LNCAP (cell line): ENCODE measurements around the gene MAIP1.

Experiments
- TF ChIP-seq, protein P1 (sequence below): fragments of 450-650 bp; IDR thresholded peaks from 2 replicates; pipeline ENCODE4 v1.5.1; 2017; ENCODE audit warnings: mild to moderate bottlenecking

The MAIP1 gene, protein sequence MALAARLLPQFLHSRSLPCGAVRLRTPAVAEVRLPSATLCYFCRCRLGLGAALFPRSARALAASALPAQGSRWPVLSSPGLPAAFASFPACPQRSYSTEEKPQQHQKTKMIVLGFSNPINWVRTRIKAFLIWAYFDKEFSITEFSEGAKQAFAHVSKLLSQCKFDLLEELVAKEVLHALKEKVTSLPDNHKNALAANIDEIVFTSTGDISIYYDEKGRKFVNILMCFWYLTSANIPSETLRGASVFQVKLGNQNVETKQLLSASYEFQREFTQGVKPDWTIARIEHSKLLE

DNA sequence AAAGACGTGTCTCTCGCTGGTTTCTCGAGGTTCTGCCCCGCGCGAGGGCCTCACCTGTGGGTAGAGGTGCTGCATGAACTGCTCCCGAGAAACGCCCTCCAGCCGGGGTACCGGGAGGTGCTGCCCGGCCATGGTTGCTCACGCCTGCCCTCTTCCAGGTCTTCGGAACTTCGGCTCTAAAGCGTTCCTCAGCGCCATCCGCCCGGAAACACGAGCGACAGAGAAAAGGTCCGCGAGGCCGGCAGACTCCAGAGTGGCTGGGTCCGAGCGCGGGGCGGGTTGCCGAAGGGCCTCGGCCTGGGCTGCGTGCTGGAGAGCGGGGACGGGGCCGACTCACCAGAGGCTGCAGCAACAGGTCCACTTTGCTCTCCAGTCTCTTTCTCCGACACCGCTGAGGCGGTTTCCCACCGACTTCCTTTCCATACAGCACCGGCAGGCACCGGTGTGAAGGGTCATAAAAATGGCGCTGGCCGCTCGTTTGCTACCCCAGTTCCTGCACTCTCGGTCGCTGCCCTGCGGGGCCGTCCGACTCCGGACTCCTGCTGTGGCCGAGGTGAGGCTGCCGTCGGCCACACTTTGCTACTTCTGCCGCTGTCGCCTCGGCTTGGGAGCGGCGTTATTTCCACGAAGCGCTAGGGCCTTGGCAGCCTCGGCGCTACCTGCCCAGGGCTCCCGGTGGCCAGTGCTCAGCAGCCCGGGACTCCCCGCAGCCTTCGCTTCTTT is at the start of gene MAIP1, which contains the start of gene TYW5:
Gene MAIP1, plus strand, starts transcription at position 244 of the 723 bp plus-strand sequence. Its CDS starts 217 bp downstream, at position 461.
Gene TYW5, minus strand, starts transcription at position 153 of the 723 bp plus-strand sequence. Its CDS starts 21 bp downstream, at position 132.
- TF ChIP-seq, protein P1, sequence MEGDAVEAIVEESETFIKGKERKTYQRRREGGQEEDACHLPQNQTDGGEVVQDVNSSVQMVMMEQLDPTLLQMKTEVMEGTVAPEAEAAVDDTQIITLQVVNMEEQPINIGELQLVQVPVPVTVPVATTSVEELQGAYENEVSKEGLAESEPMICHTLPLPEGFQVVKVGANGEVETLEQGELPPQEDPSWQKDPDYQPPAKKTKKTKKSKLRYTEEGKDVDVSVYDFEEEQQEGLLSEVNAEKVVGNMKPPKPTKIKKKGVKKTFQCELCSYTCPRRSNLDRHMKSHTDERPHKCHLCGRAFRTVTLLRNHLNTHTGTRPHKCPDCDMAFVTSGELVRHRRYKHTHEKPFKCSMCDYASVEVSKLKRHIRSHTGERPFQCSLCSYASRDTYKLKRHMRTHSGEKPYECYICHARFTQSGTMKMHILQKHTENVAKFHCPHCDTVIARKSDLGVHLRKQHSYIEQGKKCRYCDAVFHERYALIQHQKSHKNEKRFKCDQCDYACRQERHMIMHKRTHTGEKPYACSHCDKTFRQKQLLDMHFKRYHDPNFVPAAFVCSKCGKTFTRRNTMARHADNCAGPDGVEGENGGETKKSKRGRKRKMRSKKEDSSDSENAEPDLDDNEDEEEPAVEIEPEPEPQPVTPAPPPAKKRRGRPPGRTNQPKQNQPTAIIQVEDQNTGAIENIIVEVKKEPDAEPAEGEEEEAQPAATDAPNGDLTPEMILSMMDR = no peak

DNA sequence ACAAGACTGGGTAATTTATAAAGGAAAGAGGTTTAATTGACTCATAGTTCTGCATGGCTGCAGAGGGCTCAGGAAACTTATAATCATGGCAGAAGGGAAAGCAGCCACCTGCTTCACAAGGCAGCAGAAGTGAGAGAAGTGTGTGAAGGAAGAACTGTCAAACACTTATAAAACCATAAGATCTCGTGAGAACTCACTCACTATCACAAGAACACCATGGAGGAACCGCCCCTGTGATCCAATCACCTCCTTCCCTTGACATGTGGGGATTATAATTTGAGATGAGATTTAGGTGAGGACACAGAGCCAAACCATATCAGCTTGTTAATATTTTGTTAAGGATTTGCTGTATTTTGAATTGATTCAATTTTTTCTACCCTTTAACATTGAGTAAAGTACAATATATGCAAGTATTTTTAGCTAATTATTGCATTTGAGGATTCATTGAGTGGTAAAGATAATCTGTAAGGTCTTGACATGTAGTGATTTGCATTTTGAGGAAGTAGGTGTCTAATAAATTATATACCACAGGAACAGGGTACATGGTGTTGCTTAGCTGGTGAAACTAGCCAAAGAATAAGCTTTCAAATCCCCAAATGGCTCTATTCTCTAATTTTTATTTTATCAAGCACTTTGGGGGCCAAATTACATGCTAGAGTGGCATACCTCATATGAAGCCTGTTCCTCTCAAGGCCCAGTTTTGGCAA is 48.2 kb upstream of the MAIP1 start:
- TF ChIP-seq, protein P1 = no peak

DNA sequence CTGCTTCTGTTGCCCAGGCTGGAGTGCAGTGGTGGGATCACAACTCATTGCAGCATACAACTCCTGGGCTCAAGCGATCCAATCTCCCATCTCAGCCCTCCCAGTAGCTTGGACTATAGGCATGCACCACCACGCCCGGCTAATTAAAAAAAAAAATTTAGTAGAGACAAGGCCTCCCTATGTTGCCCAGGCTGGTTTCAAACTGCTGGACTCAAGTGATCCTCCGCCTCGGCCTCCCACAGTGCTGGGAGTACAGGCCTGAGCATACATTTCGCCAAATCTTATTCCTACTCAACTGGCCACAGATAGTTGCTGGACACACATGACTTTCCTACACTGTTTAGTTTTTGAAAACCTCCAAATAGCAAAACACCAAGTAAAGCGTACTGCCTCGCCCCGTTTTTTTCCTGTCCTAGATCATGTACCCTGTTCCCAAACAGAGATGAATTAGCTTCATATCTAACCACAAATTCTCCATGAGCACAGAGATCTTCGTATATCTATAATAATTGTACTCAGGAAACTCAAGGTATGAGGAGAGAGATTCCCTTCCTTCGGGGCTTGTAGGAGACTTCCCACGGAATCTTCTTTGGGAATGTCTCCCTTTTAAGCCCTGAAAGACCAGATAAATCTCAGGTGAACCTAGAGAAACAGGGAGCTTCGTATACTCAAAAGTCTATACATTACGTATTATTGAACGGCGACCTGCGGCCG is 44.9 kb upstream of the MAIP1 start:
- TF ChIP-seq, protein P1 = no peak

DNA sequence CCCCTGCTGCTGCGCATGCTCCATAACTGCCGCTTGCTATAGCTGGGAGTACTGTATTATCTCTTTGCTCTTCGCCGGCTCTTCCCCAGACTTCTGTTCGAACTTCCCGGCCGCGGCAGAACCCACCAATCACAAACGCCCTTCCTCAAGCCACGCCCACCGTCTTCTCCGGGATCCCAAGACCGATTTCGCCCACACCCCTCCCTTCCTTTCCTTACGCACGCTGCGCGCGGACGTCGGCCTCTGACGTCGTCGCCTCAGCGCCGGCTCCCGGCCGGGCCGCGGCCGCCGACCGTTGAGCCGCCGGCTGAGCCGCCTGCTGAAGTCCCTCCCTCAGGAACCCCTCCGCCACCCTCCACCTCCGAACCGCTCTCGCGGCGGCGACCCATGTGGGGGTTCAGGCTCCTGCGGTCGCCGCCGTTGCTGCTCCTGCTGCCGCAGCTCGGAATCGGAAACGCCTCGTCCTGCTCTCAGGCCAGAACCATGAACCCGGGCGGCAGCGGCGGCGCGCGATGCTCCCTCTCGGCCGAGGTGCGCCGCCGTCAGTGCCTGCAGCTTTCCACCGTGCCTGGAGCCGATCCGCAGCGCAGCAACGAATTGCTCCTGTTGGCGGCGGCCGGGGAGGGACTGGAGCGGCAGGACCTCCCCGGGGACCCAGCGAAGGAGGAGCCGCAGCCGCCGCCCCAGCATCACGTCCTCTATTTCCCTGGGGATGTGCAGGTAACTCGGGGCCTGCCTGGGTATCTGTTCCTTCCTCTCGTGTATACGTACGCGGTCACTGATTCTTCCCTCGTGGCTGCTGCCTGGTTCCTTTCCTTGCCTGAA is 44.1 kb upstream of the MAIP1 start, which contains the start of gene C2orf69:
Gene C2orf69, plus strand, starts transcription at position 242 of the 825 bp plus-strand sequence. Its CDS starts 146 bp downstream, at position 388.
- TF ChIP-seq, protein P1 = no peak

DNA sequence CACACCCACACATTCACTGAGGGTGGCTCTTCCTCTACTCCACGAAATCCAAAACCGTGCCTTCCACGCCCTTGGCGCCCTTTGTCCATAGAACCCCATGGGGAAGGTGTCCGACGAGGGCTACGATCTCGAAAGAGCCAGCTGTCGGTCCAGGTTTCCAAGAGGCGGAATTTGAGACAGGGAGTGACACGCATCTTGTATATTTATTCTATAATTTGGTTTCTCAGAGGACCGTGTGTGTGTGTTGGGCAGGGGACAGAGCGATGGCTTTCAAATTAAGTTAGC is 43.6 kb upstream of the MAIP1 start:
- TF ChIP-seq, protein P1 = no peak

DNA sequence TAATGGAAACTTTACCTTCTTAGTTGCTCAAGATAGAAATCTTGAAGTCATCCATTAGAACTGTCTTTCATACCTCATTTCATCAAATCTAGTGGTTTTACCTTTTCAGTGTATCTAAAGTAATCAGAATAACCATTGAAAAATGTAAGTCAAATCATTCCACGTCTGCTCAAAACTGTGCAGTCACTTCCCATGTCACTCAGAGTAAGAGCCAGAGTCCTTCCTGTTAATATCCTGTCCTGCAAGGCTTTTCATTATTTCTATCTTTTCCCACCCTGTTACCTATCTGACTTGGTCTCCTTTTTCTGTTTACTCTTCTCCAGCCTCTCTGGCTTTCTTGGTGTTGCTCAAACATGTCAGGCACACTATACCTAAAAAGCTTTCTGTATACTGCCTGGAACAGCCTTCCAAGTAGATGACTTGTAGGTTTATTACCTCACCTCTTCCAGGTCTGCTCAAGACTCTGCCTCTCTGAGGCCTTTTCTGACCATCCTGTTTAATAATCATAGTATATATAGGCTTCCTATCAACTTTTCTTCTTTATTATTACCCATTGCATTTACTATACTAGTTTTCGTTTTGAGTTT is 40.9 kb upstream of the MAIP1 start:
- TF ChIP-seq, protein P1 = no peak
